ENCODE measurements around the gene CTTNBP2NL.

GRCh38 chr1:112493351-112493750 lies 97.3 kb downstream of the CTTNBP2NL start:
- TF ChIP-seq CTCF (IDR thresholded peaks at IDR 0.05) (no peak), POLR2A (IDR thresholded peaks at IDR 0.05) (no peak)

Measured in testis (tissue), 2 donors.